ENCODE results near the gene KANSL1.

KANSL1 gene

DNA sequence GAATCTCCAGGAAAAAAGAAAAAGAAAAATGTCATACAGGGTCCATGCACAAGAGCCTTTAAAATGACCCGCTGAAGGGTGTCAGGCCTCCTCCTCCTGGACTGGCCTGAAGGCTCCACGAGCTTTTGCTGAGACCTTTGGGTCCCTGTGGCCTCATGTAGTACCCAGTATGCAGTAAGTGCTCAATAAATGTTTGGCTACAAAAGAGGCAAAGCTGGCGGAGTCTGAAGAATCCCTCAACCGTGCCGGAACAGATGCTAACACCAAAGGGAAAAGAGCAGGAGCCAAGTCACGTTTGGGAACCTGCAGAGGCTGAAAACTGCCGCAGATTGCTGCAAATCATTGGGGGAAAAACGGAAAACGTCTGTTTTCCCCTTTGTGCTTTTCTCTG lies 193.3 kb downstream of the KANSL1 start:
- DNase-seq (ENCODE audit: low read depth in 3 of 3), result no peak

DNA sequence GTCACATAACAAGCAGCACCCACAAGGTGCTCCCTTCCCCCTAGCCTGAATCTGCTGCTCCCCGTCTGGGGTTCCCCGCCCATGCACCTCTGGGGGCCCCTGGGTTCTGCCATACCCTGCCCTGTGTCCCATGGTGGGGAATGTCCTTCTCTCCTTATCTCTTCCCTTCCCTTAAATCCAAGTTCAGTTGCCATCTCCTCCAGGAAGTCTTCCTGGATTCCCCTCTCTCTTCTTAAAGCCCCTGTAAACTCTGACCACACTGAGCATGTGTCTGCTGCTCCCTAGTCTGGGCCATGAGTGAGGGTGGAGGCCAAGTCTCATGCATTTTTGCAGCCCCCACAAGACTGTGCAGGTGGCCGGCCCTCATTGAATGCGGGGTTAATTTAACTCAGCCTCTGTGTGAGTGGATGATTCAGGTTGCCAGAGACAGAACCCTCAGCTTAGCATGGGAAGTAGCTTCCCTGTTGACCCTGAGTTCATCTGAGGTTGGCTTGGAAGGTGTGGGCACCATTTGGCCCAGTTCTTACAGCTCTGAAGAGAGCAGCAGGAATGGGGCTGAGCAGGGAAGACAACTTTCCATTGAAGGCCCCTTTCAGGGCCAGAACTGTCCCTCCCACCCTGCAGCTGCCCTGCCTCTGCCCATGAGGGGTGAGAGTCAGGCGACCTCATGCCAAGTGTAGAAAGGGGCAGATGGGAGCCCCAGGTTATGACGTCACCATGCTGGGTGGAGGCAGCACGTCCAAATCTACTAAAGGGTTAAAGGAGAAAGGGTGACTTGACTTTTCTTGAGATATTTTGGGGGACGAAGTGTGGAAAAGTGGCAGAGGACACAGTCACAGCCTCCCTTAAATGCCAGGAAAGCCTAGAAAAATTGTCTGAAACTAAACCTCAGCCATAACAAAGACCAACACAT lies 194.0 kb downstream of the KANSL1 start, which contains the start of gene STH:
Gene STH (plus strand): TSS at position 264 of the 913 bp plus-strand sequence. CDS start 30 bp downstream, at position 294.
- no peak for DNase-seq (ENCODE audit: low read depth in 3 of 3)

DNA sequence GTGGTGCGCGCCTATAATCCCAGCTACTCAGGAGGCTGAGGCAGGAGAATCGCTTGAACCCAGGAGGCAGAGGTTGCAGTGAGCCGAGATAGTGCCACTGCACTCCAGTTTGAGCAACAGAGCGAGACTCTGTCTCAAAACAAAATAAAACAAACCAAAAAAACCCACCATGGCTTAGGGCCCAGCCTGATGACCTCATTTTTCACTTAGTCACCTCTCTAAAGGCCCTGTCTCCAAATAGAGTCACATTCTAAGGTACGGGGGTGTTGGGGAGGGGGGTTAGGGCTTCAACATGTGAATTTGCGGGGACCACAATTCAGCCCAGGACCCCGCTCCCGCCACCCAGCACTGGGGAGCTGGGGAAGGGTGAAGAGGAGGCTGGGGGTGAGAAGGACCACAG lies 195.6 kb downstream of the KANSL1 start:
- DNase-seq (ENCODE audit: low read depth in 3 of 3), result no peak

DNA sequence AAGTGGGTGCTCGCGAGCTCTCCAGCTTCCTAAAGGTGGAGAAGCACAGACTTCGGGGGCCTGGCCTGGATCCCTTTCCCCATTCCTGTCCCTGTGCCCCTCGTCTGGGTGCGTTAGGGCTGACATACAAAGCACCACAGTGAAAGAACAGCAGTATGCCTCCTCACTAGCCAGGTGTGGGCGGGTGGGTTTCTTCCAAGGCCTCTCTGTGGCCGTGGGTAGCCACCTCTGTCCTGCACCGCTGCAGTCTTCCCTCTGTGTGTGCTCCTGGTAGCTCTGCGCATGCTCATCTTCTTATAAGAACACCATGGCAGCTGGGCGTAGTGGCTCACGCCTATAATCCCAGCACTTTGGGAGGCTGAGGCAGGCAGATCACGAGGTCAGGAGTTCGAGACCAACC lies 196.1 kb downstream of the KANSL1 start:
- DNase-seq (ENCODE audit: low read depth in 3 of 3), result no peak

DNA sequence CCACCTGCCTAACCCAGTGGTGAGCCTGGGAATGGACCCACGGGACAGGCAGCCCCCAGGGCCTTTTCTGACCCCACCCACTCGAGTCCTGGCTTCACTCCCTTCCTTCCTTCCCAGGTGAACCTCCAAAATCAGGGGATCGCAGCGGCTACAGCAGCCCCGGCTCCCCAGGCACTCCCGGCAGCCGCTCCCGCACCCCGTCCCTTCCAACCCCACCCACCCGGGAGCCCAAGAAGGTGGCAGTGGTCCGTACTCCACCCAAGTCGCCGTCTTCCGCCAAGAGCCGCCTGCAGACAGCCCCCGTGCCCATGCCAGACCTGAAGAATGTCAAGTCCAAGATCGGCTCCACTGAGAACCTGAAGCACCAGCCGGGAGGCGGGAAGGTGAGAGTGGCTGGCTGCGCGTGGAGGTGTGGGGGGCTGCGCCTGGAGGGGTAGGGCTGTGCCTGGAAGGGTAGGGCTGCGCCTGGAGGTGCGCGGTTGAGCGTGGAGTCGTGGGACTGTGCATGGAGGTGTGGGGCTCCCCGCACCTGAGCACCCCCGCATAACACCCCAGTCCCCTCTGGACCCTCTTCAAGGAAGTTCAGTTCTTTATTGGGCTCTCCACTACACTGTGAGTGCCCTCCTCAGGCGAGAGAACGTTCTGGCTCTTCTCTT lies 196.8 kb downstream of the KANSL1 start:
- no peak for DNase-seq (ENCODE audit: low read depth in 3 of 3)

DNA sequence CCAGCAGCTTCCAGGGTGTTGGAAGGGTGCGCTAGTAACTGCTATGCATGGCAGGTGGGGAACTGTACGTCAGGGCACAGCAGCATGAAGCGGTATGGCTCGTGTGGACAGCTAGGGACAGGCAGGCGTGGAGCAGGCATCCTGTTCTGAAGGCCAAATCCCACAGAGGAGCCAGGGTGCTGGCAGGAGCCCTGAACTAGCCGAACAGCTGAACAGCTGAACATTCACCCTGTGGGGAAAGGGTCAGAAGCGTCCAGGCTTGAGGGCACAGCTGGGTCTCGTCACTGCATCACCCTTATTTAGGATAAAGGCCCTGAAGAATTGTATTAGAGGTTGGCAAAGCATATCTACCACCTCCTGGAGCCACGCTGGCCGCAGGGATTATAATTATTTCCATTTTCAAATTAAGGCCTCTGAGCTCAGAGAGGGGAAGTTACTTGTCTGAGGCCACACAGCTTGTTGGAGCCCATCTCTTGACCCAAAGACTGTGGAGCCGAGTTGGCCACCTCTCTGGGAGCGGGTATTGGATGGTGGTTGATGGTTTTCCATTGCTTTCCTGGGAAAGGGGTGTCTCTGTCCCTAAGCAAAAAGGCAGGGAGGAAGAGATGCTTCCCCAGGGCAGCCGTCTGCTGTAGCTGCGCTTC lies 197.5 kb downstream of the KANSL1 start:
- DNase-seq (ENCODE audit: low read depth in 3 of 3), result no peak

DNA sequence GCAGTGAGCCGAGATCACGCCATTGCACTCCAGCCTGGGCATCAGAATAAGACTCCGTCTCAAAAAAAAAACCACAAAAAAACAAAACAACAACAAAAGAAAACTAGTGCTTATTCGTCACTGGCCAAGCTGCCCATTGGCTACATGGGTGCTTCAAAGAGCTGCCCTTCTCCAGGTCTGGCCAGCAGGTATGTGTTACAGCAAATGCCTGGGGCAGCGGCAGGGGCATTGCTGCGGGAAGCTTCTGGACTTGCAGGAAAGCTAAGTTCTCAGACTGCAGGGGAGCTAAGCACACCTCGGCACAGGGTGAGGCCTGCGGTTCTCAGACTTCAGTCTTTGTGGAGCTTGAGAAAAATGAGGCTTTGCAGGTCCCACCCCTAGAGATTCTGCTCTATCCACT lies 198.2 kb downstream of the KANSL1 start:
- no peak for DNase-seq (ENCODE audit: low read depth in 3 of 3)

DNA sequence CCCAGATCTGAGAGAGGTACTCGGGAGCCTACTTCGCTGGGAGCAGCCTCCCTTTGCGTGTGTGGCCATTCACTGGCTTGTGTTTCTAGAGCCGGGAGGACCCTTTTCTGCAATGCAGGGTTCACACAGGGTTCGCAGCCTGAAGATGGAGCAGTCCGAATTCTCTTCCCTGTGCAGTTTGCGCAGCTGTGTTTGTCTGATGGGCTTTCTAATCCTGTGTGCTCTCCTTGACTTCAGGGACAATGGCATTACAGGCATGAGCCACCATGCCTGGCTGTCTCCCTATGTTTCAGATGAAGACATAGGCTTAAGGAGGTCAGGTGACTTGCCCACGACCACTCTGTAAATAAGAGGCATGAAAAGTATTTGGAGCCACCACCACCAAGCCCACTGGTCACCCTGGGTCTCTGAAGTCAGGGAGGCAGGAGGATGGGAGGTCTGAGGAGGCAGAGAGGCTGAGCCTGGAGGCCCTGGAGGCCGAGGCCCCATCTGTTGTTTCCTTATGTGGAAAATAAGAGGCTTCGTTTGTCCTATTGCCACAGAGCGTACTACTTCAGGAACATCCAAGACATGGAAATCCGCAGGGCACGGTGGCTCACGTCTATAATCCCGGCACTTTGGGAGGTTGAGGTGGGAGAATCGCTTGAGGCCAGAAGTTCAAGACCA lies 199.1 kb downstream of the KANSL1 start:
- no peak for DNase-seq (ENCODE audit: low read depth in 3 of 3)

DNA sequence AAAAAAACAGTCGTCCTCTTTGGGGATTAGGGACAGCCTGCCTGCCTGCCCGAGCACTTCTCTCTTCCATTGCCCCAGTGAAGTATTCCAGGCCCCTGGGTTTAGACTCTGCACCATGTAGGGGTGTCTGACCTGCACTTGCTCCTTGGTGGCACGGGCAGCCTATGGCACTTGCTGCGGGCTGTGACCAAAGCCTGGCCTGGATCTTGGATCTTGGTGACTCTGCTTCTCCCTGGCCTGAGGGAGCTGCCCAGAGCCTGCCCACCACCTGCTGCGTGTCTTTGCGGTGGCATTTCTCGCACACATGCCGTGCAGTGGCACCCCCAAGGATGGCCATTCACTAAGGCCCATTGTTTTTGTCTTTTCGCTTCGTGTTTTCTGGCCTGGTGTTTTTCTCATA lies 200.3 kb downstream of the KANSL1 start:
- DNase-seq (ENCODE audit: low read depth in 3 of 3), result no peak

DNA sequence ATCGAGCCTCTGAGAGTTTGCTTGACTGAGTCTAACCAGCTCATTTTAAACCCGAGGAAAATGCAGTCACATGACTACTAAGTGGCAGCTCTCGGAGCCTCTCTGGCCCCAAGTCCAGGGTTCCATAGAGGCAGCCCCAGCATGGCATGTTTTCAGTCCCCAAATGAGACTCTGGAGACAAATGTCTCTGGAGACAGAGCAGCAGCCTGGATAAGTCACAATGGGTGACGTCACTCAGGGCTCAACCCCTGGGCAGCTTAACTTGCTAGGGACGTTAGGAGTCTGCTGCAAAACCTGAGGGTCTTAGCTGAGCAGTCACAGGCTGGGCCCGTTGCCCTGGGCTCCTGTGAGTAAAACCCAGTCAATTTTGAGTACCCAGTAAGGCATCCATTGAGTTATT lies 201.1 kb downstream of the KANSL1 start:
- DNase-seq (ENCODE audit: low read depth in 3 of 3), result no peak

DNA sequence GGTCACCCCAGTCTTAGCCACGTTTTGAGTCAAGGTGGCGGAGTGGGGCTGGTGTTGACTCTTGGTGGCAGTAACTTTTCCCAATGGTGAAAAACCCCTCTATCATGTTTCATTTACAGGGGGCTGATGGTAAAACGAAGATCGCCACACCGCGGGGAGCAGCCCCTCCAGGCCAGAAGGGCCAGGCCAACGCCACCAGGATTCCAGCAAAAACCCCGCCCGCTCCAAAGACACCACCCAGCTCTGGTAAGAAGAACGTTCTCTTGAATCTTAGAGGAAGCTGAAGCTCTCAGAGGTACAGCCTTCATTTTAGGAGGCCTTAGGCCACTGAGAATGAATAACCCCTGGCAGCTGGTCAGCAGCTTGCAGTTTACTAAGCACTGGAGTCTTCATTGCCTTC lies 201.9 kb downstream of the KANSL1 start:
- no peak for DNase-seq (ENCODE audit: low read depth in 3 of 3)

DNA sequence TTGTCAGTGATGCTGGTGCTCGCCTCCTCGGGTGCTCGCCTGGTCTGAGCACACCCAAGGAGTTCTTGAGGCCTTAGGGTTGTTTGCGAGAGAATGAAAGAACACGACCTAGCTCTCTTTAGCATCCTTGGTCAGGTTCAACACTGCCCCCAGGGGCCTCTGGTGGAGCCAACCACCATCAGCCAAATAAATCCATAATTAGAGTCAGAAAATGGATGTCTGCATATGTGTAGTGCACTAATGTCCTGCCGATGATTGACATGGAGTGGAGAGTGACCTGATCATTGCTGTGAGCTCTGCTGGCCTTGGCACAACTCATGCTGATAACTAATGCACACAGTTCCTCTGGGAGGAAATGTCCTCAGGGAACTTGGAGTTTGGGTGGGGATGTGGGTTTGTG lies 202.3 kb downstream of the KANSL1 start:
- no peak for DNase-seq (ENCODE audit: low read depth in 3 of 3)

DNA sequence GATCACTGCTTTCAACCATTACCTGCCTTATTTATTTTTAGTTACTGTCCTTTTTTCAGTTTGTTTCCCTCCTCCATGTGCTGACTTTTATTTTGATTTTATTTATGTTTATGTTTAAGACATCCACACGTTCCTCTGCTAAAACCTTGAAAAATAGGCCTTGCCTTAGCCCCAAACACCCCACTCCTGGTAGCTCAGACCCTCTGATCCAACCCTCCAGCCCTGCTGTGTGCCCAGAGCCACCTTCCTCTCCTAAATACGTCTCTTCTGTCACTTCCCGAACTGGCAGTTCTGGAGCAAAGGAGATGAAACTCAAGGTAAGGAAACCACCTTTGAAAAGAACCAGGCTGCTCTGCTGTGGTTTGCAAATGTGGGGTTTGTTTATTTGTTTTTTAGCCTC lies 203.5 kb downstream of the KANSL1 start:
- DNase-seq (ENCODE audit: low read depth in 3 of 3), result no peak

DNA sequence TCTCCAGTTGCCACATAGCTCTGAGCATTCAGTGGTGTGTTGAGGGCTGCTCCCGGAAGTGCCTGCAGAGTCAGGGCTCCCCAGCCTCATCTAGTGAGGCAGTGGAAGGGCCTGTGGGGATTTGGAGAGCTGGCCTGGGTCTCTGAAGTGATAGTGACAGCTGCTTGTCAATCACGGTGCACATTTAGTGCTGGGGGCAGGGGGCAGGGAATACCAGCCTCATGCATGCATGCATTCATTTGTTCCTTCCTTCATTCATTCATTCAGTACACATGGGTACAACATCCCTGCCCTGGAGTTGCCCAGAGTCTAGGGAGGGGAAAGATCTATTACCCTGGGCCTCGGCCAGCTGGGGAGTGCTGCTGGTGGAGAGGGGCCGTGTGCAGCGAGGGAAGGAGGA lies 205.5 kb downstream of the KANSL1 start:
- no peak for DNase-seq (ENCODE audit: low read depth in 3 of 3)

DNA sequence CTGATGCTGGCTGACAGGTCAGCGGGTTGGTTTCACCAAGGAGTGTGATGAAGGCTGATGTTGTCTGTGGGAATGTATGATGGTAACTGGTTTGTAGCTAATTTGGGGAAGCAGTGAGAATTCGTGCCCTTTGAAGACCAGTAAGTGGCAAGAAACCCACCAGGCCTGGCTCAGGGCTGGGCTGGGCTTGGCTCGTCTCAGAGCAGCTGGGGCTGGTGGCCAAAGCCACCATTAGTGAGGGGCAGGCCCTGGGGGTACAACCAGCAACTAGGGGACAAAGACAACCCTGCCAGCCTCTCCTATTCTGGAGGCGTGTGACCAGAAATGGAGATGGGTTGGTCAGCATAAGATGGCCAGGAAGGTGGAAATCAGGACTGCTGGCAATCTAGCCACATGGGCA lies 207.2 kb downstream of the KANSL1 start:
- no peak for DNase-seq (ENCODE audit: low read depth in 3 of 3)

DNA sequence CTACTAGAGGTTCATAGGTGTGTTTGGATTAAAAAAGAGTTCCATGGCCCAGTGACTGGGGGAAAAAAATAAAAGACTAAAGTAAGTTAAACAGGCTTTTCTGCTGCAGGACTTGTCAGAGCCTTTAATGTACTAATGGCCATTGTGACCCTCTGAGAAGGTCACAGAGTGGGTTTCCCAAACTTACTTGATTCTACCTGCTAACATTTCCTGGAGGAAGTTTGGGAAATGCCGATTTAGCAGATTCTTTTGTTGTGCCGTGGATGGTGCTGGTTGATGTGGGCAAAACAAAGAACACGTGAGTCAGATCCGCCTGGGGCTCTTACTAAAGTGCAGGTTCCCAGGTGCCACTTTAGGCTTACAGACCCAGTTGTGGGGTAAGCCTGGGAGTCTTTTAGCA lies 207.8 kb downstream of the KANSL1 start:
- DNase-seq (ENCODE audit: low read depth in 3 of 3), result no peak

DNA sequence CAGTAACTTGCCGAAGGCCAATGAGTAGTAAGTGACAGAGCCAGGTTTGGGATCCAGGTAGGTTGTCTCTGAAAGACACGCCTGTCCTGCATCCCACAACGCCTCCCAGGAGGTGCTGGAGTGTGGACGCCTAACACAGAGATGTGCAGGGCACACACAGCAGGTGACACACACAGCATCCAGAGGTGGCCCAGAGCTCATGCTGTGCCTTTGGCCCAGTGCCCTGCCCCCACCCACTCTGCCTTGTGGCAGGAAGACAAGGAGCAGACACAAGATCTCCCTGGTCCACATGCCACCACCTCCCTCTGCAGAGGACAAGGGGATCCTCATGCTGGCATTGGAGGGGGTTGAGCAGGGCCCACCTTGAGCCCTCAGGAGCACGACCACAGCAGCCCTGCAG lies 208.9 kb downstream of the KANSL1 start:
- no peak for DNase-seq (ENCODE audit: low read depth in 3 of 3)

DNA sequence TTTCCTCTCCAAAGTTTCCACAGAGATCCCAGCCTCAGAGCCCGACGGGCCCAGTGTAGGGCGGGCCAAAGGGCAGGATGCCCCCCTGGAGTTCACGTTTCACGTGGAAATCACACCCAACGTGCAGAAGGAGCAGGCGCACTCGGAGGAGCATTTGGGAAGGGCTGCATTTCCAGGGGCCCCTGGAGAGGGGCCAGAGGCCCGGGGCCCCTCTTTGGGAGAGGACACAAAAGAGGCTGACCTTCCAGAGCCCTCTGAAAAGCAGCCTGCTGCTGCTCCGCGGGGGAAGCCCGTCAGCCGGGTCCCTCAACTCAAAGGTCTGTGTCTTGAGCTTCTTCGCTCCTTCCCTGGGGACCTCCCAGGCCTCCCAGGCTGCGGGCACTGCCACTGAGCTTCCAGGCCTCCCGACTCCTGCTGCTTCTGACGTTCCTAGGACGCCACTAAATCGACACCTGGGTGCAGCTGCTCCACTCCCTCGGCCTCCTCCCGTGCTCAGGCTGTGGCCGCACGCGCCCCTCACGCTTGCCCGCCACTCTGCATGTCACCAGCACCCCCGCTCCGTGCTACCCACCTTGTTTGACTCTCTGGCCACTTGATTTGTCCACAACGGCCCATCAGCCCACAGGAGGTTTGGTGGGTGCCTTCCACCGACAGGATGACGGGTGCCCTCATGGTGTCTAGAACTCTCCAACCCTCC lies 209.5 kb downstream of the KANSL1 start:
- DNase-seq (ENCODE audit: low read depth in 3 of 3), result no peak

DNA sequence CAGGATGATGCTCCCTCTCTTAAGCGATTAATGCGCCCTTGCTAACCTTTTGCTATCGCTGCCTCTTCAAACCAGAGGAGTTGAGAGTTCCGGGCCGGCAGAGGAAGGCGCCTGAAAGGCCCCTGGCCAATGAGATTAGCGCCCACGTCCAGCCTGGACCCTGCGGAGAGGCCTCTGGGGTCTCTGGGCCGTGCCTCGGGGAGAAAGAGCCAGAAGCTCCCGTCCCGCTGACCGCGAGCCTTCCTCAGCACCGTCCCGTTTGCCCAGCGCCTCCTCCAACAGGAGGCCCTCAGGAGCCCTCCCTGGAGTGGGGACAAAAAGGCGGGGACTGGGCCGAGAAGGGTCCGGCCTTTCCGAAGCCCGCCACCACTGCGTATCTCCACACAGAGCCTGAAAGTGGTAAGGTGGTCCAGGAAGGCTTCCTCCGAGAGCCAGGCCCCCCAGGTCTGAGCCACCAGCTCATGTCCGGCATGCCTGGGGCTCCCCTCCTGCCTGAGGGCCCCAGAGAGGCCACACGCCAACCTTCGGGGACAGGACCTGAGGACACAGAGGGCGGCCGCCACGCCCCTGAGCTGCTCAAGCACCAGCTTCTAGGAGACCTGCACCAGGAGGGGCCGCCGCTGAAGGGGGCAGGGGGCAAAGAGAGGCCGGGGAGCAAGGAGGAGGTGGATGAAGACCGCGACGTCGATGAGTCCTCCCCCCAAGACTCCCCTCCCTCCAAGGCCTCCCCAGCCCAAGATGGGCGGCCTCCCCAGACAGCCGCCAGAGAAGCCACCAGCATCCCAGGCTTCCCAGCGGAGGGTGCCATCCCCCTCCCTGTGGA lies 210.2 kb downstream of the KANSL1 start:
- no peak for DNase-seq (ENCODE audit: low read depth in 3 of 3)

DNA sequence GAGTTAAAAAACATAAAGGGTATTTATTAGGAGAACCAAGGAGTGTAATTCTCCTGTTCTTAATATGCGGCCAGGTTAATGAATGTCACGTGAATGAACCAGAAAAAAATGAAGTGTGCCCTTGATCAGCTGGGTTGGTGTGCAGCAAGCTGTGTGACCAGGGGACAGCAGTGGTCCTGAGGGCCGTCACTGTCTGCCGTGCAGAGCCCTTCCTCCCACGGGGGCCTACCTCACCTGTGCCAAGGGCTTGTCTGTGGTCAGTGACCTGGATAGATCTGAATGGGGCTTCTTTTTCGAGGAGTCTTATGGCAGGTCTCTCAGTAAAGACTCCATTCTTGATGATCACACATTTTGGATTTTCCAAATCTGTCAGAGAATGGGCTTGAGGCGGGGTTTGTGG lies 211.9 kb downstream of the KANSL1 start:
- no peak for DNase-seq (ENCODE audit: low read depth in 3 of 3)

DNA sequence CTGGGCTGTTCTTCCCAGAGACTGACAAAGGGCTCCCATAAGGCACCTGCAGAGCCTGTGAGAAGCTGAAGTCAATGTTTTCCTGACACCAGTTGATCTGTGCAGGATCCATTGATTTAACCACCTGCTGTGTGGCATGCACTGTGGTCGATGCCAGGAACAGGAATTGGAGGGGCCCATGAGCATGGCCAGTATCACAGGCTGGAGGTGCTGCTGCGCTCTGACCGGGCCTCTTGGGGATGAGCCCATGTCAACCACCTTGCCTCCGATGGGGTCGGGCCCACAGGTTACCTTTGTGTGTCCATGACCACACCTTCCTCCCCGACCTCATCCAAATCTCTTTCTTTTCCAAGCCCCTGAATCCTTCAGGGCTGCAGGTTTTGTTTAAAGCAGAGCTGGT lies 212.4 kb downstream of the KANSL1 start:
- no peak for DNase-seq (ENCODE audit: low read depth in 3 of 3)

All from stimulated activated CD4-positive, alpha-beta T cell treated with anti-CD3 and anti-CD28 coated beads, TNF-alpha, amount 100 ng/mL, for 4 hours (primary cell).